GM12872 (cell line): ENCODE results near the gene WIPF1.

Experiments
- TF ChIP-seq, protein P1 (sequence below): IDR thresholded peaks from 3 replicates; pipeline ENCODE4 v1.5.1; 2011; ENCODE audit warnings: low read depth, mild to moderate bottlenecking, low read length, moderate library complexity; ENCODE audit not compliant: insufficient read depth

The WIPF1 gene

GRCh38 chr2:174595116-174595809 is 2.3 kb downstream of the WIPF1 start:
- TF ChIP-seq, protein P1, sequence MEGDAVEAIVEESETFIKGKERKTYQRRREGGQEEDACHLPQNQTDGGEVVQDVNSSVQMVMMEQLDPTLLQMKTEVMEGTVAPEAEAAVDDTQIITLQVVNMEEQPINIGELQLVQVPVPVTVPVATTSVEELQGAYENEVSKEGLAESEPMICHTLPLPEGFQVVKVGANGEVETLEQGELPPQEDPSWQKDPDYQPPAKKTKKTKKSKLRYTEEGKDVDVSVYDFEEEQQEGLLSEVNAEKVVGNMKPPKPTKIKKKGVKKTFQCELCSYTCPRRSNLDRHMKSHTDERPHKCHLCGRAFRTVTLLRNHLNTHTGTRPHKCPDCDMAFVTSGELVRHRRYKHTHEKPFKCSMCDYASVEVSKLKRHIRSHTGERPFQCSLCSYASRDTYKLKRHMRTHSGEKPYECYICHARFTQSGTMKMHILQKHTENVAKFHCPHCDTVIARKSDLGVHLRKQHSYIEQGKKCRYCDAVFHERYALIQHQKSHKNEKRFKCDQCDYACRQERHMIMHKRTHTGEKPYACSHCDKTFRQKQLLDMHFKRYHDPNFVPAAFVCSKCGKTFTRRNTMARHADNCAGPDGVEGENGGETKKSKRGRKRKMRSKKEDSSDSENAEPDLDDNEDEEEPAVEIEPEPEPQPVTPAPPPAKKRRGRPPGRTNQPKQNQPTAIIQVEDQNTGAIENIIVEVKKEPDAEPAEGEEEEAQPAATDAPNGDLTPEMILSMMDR: no peak

- TF ChIP-seq, protein P1: no peak
These were observed 3.1 kb downstream of the WIPF1 start for GRCh38 chr2:174594456-174594855.

- TF ChIP-seq, protein P1: no peak
These were observed 3.9 kb downstream of the WIPF1 start for GRCh38 chr2:174593574-174594203.

DNA sequence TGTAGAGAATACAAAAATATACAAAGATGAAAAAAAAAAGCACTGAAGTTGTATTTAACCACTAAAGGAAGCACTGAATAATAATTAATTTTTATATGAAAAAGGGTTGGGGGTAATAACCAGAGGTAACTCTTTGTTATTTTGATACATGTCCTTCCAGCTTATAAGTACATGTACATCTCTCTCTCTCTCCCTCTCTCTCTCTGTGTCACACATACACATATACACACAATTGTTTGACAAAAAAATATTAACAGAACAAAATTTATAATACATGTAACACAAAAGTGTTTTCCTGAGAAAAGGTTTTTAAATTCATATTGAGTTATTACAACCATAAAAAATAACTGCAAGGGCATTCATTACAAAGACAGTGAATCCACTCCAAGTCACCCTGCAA is 4.6 kb downstream of the WIPF1 start:
- TF ChIP-seq, protein P1: no peak

- TF ChIP-seq, protein P1: no peak
These were observed 5.9 kb downstream of the WIPF1 start for GRCh38 chr2:174591740-174592139.

DNA sequence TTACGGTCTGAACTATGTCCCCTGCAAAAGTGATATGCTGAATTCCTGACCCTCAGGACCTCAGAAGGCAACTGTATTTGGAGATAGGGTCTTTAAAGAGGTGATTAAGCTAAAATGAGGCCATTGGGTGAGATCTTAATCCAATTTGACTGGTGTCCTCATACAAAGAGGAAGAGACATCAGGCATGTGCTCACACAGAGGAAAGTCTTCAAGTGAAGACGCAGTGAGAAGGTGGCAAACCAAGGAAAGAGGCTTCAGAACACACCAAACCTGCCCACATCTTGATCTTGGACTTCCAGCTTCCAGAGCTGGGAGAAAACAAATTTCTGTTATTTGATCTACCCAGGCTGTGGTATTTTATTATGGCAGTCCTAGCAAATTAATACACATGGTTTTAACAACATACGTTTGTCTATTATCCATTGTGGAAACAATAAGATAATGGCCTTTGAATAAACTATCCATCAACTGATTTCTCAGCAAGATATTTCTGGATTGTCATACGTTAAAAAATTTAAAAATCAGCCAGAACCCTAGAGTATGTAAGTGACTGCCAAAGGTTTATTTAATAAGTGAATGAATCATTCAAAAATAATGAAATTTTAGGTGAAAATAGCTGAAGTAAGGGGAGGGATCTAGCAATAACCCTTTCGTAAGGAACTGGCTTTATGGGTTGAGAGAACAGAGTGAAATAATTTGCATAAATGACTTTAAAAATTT is 6.5 kb downstream of the WIPF1 start:
- TF ChIP-seq, protein P1: no peak

DNA sequence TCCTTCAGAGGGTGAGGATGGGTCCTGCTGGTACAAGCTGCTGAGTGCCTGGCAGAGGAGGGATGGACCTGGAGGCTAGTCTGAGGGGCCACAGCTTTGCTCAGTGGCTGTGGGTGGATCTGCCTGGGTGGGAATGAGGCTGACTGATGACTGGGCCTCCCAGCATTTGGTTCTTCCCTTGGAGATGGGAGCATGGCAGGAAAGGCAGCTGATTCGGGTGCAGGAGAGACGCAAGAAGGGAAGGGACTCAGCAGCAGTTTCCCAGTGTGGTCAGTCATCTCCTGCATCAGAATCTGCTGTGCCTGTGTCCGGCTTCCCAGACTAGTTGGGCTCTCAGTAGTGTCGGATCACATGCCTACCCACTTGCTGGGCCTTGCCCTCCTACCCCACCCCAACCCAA is 7.3 kb downstream of the WIPF1 start:
- TF ChIP-seq, protein P1: no peak
